MCF 10A (cell line): ENCODE results near the gene VWA3A. TPM values are rescaled to one million over a fixed set of nuclear protein-coding genes. Genes with fewer than 3 reads are reported as not detected.
"Not testable (repeated sequence)": the region's sequence is repeated elsewhere in the genome, so short reads cannot be mapped to it uniquely, and the experiment has no call there.

Experiments
- Bru-seq: library from RNA; stranded (reverse); fragments of 400-500 nt; gene quantifications from one replicate; lab custom pipeline; 2021; lab: Mats Ljungman, UMichigan
- BruChase-seq, 2 experiments: library from RNA; stranded (reverse); fragments of 400-500 nt; gene quantifications; one replicate each; lab custom pipeline; 2021; lab: Mats Ljungman, UMichigan
- BruUV-seq: library from RNA; stranded (reverse); fragments of 400-500 nt; replicated peaks from 2 replicates; lab custom pipeline; 2021; lab: Mats Ljungman, UMichigan
- CTCF ChIA-PET: fragments of 300-600 bp; sonication (Branson Sonifier 250); formaldehyde crosslinking; extraction: SDS; loops from one replicate; lab custom pipeline; 2021; ENCODE audit warnings: antibody characterized with exemption, inconsistent platforms; lab: Yijun Ruan, JAX
- POLR2A ChIA-PET: fragments of 300-600, 350-650 bp; sonication (Branson Sonifier 250); formaldehyde crosslinking; extraction: SDS; loops from one replicate; lab custom pipeline; 2020; ENCODE audit warnings: antibody characterized with exemption, inconsistent platforms; lab: Yijun Ruan, JAX
- DNase-seq: peaks from one replicate; pipeline ENCODE4 v3.0.0-alpha.2; 2018; ENCODE audit not compliant: unreplicated experiment
- H3K27ac Mint-ChIP-seq: one replicate; pipeline ENCODE4 v1.8.0; 2022; ENCODE audit warnings: mild to moderate bottlenecking, low read depth, mixed read lengths; ENCODE audit not compliant: unreplicated experiment
- H3K27me3 Mint-ChIP-seq: one replicate; pipeline ENCODE4 v1.8.0; 2022; ENCODE audit warnings: mixed read lengths; ENCODE audit not compliant: insufficient read depth, unreplicated experiment
- H3K36me3 Mint-ChIP-seq: one replicate; pipeline ENCODE4 v1.8.0; 2022; ENCODE audit warnings: mild to moderate bottlenecking, moderate library complexity, mixed read lengths; ENCODE audit not compliant: insufficient read depth, unreplicated experiment
- H3K4me1 Mint-ChIP-seq: one replicate; pipeline ENCODE4 v1.8.0; 2022; ENCODE audit warnings: mixed read lengths; ENCODE audit not compliant: insufficient read depth, unreplicated experiment
- H3K4me3 Mint-ChIP-seq: one replicate; pipeline ENCODE4 v1.8.0; 2022; ENCODE audit warnings: mild to moderate bottlenecking, moderate library complexity, mixed read lengths; ENCODE audit not compliant: unreplicated experiment
- H3K9me3 Mint-ChIP-seq: one replicate; pipeline ENCODE4 v1.8.0; 2022; ENCODE audit warnings: mixed read lengths; ENCODE audit not compliant: unreplicated experiment
- CTCF ChIP-seq: fragments of 200-600 bp; IDR thresholded peaks from one replicate; pipeline ENCODE4 v1.8.0; 2022; ENCODE audit warnings: antibody characterized with exemption, mild to moderate bottlenecking; ENCODE audit not compliant: unreplicated experiment
- intact Hi-C: fragments of 100-400 bp; cut with micrococcal nuclease; formaldehyde crosslinking; loops from 2 replicates; pipeline ENCODE4 v1.14.1; 2022
- long read RNA-seq: library from polyadenylated mRNA; stranded (forward); transcript quantifications from one replicate; pipeline ENCODE4 v2.0.0, GENCODE V29; 2022
- total RNA-seq: library from RNA; stranded (reverse); gene quantifications from 2 replicates; pipeline ENCODE4 v1.2.3, GENCODE V29; 2022

The VWA3A gene
- total RNA-seq, result 0.12 TPM in 1 of 2 replicates, not detected in the other
- Bru-seq, nascent RNA, result percentile 21 among the genes with signal in this experiment
- percentile 35 among the genes with signal in this experiment for BruChase-seq, experiment 1, labeled RNA remaining after a 6-hour chase
- BruChase-seq, experiment 2, labeled RNA remaining after a 2-hour chase, result percentile 25 among the genes with signal in this experiment
- long read RNA-seq, result 0 reads

GRCh38 chr16:22092143-22092933 lies at the start of gene VWA3A:
Gene VWA3A (plus strand): TSS chr16:22092541. CDS start chr16:22092638, 97 bp downstream.
- Mint-ChIP-seq H3K9me3 (no peaks in the 10 kb centered on the region), H3K27ac (no peak within 1 kb of the TSS), H3K36me3 (no peaks in the 10 kb centered on the region), H3K4me1 (no peaks in the 10 kb centered on the region), H3K27me3 (peaks cover 5% of the 10 kb centered on the region), H3K4me3 (no peak within 1 kb of the TSS)
- no peak for DNase-seq
- no TSS peak for BruUV-seq
- ChIA-PET CTCF (interaction anchor here (0.8 to 1.1 kb wide), 3 partner anchors 14 to 96 kb away, joined by 3 to 4 read pairs (median 4); no protein-coding TSS in a partner anchor), POLR2A (interaction anchor here (0.9 kb wide), 1 partner anchor 14 kb away, joined by 4 read pairs; no protein-coding TSS in a partner anchor)
- no peak for TF ChIP-seq CTCF
- intact Hi-C loops, result no loop called here

GRCh38 chr16:22043882-22044281 lies 48.5 kb upstream of the VWA3A start:
- intact Hi-C loops, H3K9me3 Mint-ChIP-seq, BruUV-seq, H3K4me3 Mint-ChIP-seq, H3K27me3 Mint-ChIP-seq, H3K36me3 Mint-ChIP-seq, DNase-seq, POLR2A ChIA-PET, H3K27ac Mint-ChIP-seq, H3K4me1 Mint-ChIP-seq: not testable (repeated sequence)
- CTCF ChIA-PET, result interaction anchor here (1.1 kb wide), 1 partner anchor 33 kb away, joined by 4 read pairs; no protein-coding TSS in a partner anchor

- POLR2A ChIA-PET, H3K27me3 Mint-ChIP-seq, BruUV-seq, H3K27ac Mint-ChIP-seq, intact Hi-C loops, H3K9me3 Mint-ChIP-seq, H3K4me1 Mint-ChIP-seq, CTCF ChIA-PET, DNase-seq, H3K36me3 Mint-ChIP-seq, H3K4me3 Mint-ChIP-seq: not testable (repeated sequence)
Observed at GRCh38 chr16:22045888-22046287, 46.5 kb upstream of the VWA3A start.

GRCh38 chr16:22050963-22051362 lies 41.4 kb upstream of the VWA3A start:
- no TSS peak for BruUV-seq
- peak; percentile 51 for DNase-seq
- intact Hi-C loops, result no loop called here
- Mint-ChIP-seq H3K9me3 (no peaks in the 10 kb centered on the region), H3K4me3 (no peak overlapping the region), H3K27ac (no peak overlapping the region), H3K27me3 (no peaks in the 10 kb centered on the region), H3K4me1 (no peaks in the 10 kb centered on the region), H3K36me3 (no peaks in the 10 kb centered on the region)
- ChIA-PET POLR2A (interaction anchor here (0.6 to 3.2 kb wide), 9 partner anchors 8 to 49 kb away, joined by 3 to 13 read pairs (median 3); no protein-coding TSS in a partner anchor), CTCF (interaction anchor here (0.5 to 2.7 kb wide), 5 partner anchors 10 to 410 kb away, joined by 3 to 9 read pairs (median 4); no protein-coding TSS in a partner anchor)
- no peak for TF ChIP-seq CTCF
